Activated T-cell treated with anti-CD3 and anti-CD28 coated beads for 24 hours (primary cell): ENCODE measurements around the gene ERVH48-1.
"Not testable (repeated sequence)": the region's sequence is repeated elsewhere in the genome, so short reads cannot be mapped to it uniquely, and the experiment has no call there.

Experiments used
- DNase-seq: peaks from one replicate; pipeline ENCODE4 v3.0.0-alpha.2; 2020; ENCODE audit warnings: low read depth

The ERVH48-1 gene

DNA sequence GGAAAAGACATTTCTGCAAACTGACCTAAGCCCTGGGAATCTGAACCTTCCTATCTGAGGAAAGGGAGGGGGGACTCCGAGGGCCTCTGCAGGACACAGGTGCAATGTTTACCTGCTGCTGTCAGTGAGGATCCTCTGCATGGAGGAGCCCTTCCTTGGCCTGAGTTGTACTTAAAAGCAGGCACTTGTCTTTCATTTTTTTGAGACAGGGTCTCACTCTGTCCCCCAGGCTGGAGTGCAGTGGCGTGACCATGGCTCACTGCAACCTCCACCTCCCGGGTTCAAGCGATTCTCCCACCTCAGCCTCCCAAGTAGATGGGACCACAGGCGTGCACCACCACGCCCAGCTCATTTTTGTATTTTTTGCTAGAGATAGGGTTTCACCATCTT lies 13.2 kb upstream of the ERVH48-1 start:
- DNase-seq, result not testable (repeated sequence)

DNA sequence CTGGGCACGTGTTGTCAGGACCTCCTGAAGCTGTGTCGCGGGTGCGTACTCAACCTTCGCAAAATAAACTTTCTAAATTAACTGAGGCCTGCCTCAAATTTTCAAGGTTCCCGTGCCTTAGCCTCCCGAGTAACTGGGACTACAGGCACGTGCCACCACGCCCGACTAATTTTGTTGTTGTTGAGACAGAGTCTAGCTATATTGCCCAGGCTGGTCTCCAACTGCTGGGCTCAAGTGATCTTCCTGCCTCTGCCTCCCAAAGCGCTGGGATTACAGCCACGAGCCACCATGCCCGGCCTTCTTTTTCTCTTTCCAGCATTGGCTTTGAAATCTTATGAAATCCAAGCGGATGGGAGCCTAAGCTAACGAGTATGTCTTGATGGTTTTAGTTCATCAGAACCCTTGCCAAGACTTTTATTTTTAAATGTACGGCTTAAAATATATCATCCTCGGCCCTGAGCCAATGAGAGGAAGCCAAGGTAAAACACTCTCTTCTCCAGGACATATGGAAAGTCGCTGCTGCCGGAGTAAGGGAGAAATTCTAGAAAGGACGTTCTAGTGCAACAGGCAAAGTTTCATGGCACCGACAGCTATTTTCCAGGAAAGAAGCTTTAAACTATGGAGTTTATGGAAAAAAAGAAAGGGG lies 12.7 kb upstream of the ERVH48-1 start:
- no peak for DNase-seq

DNA sequence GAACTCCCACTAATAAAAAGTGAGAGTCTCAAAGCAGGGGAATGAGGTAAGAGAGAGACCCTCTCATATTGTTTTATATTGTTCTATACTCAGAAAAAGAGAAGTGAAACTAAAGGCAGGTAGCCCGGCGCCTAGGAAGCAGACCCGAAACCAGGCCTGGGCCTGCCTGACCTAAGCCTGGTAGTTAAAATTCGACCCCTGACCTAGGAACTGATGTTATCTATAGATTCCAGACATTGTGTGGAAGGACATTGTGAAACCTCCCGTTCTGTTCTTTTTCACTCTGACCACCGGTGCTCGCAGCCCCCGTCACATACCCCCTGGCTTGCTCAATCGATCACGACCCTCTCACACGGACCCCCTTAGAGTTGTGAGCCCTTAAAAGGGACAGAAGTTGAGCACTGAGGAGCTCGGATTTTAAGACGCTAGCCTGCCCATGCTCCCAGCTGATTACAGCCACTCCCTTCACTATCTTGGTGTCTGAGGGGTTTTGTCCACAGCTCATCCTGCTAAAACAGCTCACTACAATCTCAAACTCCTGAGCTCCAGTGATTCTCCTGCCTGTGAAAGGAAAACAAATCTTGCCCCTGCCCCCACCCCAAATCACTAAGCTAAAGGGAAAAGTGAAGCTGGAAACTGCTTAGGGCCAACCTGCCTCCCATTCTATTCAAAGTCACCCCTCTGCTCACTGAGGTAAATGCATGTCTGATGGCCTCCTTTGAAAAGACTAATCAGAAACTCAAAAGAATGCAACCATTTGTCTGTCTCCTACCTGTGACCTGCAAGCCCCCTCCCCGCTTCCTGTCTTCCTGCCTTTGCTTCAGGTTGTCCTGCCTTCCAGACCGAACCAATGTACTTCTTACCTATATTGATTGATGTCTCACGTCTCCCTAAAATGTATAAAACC lies 11.9 kb upstream of the ERVH48-1 start:
- not testable (repeated sequence) for DNase-seq

DNA sequence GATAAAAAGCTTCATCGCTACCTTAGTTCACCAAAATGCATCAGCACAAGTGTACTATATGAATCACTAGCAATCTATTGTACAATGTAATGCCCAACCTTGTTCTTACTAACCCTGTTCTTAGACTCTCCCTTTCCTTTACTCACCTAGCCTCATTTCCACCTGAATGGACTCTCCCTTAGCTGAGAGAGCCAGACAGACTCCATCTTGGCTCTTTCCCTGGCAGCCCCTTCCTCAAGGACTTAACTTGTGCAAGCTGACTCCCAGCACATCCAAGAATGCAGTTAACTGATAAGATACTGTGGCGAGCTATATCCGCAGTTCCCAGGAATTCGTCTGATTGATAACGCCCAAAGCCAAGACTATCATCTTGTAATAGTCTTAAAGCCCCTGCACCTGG lies 10.9 kb upstream of the ERVH48-1 start:
- DNase-seq, result not testable (repeated sequence)

DNA sequence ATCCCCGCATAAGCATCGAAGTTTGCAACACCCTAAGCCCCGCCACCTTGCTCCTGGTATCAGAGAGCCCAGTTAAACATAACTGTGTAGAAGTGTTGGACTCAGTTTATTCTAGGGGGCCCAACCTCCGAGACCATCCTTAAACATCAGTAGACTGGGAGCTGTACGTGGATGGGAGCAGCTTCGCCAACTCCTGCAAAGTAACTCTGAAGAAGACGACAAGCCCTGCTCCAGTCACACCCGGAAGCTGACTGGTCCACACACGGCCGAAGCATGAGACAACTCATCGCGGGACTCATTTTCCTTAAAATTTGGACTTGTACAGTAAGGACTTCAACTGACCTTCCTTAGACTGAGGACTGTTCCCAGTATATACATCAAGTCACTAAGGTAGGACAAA lies 8.5 kb upstream of the ERVH48-1 start:
- not testable (repeated sequence) for DNase-seq

DNA sequence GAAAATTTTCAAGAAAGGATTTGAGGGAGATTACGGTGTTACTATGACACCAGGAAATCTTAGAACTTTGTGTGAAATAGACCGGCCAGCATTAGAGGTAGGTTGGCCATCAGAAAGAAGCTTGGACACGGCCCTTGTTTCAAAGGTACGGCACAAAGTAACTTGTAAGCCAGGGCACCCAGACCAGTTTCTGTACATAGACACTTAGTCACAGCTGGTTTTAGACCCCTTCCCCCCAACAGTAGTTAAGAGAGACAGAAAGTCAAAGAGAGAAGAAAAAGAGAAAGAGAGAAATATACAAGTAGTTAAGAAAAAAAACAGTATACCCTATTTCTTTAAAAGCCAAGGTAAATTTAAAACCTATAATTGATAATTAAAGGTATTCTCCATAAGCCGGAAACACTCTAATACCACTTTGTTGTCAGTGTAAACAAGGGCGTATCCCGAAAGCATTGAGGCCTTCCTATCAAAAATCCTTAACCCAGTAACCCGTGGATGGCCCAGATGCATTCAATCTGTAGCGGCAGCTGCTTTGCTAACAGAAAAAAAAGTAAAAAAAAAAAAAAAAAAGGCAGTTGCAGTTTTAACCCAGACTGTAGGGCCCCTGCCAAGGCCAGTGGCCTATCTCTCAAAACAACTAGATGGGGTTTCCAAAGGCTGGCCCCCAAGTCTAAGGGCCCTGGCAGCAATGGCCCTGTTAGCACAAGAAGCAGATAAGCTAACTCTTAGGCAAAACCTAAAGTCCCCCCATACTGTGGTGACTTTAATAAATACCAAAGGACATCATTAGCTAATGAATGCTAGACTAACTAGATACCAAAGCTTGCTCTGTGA lies 7.9 kb upstream of the ERVH48-1 start:
- DNase-seq, result not testable (repeated sequence)

DNA sequence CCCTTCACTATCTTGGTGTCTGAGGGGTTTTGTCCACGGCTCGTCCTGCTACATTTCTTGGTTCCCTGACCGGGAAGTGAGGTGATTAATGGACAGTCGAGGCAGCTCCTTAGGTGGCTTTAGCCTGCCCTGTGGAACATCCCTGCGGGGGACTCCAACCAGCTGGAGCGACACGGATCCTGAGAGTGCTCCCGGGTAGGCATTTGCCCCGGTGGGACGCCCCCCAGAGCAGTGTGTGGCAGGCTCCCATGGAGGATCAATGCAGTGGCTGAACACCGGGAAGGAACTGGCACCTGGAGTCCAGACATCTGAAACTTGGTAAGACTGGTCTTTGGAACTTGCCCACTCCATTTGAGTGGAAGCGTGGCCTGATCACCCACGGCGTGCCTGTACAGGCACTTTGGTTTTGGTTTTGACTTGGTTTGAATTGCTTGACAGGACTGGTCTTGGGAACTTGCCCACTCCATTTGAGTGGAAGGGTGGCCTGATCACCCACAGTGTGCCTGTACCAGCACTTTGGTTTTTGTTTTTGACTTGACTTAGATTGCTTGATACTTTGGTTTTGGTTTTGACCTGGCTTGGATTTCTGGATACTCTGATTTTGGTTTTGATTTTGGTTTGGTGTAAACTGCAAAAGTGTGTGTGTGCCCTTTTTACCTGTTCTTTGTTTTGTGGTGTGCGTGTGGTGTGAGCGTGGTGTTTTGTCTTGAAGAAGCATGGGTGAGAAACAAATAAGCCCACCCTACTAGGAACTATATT lies 7.1 kb upstream of the ERVH48-1 start:
- not testable (repeated sequence) for DNase-seq

DNA sequence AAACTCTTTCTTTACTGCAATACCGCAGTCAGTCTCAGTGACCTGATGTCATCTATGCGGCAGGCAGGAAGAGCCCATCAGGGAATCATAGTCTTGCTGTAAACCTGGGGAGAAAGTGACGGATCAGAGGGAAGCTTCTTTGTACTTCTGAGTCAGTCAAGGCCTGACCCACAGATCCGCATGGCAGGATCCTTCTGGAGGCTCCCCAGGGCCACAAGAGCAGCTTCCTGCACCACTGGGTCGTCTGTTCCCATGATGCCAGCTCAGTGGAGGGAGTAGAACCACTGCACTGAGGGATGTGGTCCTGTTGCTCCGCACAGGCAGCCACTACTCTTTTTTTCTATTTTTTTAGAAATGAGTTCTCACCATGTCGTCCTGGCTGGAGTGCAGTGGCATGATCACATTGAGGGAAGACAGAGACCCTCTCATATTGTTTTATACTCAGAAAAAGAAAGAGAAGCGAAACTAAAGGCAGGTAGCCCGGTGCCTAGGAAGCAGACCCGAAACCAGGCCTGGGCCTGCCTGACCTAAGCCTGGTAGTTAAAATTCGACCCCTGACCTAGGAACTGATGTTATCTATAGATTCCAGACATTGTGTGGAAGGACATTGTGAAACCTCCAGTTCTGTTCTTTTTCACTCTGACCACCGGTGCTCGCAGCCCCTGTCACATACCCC lies 6.3 kb upstream of the ERVH48-1 start:
- DNase-seq, result no peak

DNA sequence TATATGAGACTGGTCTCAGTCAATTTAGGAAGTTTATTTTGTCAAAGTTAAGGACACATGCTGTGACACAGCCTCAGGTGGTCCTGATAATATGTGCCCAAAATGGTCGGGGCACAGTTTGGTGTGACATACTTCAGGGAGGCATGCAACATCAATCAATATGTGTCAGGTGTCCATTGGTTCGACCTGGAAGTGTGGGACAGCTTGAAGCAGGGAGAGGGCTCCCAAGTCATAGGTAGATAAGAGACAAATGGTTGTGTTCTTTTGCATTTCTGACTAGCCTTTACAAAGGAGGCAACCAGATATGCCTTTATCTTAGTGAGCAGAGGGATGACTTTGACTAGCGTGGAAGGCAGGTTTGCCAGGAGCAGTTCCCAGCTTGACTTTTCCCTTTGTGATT lies 4.5 kb upstream of the ERVH48-1 start:
- DNase-seq, result no peak

DNA sequence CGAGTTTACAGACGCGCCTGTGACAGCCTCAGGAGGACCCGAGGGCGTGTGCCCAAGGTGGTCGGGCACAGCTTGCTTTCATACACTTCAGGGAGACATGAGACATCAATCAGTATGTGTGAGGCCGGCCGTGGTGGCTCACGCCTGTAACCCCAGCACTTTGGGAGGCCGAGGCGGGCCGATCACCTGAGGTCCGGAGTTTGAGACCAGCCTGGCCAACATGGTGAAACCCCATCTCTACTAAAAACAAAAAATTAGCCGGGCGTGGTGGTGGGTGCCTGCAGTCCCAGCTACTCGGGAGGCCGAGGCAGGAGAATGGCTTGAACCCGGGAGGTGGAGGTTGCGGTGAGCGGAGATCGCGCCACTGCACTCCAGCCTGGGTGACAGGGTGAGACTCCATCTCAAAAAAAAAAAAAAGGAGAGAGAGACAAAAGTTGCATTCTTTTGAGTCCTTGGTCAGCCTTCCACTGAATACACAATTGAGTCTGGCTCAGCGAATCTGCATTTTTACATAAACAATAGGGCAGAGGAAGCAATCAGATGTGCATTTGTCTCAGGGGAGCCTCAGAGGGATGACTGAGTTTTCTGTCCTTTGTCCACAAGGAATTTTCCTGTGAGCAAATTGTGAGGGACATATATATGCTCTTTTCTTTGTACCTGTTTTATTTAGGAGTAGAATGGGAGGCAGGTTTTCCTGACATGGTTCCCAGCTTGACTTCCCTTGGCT lies 2.2 kb upstream of the ERVH48-1 start:
- not testable (repeated sequence) for DNase-seq

DNA sequence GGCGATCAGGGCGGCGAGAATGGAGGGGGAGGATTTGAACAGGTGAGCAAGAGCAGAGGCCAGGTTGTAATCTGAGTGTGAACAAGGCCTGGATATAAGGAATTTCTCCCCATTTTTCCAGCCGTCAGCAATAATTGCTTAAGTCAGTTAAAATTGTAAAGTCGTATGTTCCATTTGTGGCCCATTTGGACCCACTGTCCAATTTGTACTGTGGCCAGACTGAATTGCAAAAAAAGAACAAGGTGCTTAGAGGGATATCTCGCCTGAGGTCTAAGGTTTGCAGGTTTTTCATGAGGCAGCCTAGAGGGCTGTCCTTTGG lies 1.0 kb downstream of the ERVH48-1 start:
- DNase-seq, result no peak

DNA sequence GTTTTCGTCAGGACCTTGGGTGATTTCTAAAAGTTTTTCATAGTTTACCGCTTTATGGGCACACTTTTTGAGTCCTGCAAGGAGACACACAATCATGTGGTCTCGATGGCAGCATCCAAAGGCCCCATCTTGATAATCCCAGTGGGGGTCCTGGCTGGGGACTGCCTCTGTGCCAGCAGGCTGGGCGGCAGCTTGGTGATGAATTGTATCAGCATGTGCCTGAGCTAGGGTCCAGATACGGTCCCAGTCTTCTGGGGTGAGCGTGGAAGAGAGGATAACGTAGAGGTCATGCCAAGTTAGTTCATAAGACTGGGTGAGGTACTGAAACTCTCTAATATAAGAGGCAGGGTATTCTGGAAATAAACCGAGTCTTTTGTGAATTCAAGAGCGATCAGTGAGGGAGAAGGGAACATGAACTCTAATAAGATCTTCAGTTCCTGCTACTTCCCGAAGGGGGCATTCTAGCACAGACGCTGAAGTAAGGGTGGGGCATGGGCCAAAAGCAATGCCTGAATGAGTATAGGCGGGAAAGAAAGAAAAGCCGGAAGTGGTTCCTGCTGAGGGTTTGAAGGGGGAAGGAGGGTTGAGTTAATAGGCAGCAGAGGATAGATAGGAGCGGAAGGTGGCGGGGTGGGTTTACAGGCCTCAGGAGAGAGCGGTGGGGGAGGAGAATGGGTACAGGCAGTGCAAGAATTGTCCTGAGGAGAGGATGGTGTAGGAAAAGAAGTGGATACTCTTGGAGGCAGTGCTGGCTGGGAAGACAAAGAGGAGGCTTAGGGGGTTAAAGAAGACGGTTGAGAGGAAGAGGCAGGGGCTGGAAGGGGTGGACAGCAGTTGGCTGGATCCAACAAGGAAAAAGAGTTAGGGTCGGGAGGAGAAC lies 1.6 kb downstream of the ERVH48-1 start:
- peak; percentile 68 for DNase-seq

DNA sequence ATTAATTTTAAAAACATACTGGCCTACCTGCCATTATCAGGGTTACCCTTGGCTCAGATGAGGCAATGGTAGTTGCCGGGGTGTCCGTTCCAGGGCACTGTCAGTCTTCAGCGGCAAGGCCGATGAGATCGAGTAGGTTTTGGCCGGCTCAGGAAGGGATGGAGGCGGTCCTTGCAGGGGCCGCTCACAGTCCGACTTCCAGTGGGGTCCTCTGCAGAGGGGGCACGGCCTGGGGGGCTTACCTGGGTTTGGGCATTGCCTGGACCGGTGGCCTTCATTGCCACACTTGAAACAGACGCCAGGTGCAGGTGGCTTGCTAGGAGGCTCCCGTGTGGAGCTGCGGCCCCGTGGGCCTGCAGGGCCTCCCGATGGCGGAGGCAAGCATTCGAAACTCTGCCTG lies 2.5 kb downstream of the ERVH48-1 start:
- DNase-seq, result no peak

DNA sequence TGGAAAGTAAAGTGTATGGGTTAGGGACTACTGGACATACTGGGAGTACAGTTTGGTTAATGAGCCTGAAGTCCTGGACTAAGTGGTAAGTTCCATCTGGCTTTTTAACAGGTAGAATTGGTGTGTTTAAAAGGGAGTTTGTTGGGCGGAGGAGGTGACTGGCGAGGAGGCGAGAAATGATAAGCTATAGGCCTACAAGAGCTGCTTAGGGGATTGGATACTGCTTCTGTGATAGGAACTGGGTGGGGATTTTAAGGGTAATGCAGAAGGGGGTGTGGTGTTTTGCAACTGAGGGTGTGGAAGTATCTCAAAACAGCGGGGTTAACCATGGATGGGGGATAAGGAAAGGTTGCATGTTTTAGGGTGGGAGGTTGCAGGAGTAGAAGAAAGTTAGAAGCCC lies 3.5 kb downstream of the ERVH48-1 start:
- no peak for DNase-seq

DNA sequence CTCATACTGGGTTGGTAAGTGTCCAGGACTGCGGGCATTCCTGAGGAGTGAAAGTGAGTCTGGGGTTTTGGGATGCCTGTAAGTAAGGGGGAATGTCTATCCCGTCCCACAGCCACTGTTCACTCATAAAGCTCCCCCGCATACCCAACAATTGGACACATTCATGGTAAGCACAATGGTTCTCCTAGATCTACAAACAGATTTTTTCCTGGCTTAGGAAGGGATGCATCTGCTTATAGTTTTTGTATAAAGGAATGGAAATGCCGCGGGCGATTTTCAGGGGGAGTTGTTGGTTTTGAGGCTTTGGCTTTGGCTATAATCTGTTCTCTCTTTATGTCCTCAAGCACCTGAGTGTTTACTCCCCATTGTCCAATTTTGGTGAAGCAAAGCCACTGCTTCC lies 7.1 kb downstream of the ERVH48-1 start:
- DNase-seq, result no peak

DNA sequence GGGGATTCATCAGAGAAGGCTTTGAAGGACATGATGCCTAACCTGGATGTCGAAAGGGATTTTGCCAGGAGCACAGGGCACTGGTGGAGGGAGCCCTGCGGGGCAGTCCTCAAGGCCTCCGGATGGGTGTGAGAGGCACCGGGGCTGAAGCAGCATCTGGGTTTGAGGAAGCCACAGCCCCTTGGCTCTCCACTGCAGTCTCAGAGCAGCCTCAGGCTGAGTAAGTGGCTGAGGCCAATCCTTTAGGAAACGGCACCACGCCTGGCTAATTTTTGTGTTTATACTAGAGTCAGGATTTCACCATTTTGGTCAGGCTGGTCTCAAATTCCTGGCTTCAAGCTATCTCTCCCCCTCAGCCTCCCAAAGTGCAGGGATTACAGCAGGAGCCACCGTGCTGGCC lies 12.0 kb downstream of the ERVH48-1 start:
- DNase-seq, result no peak

DNA sequence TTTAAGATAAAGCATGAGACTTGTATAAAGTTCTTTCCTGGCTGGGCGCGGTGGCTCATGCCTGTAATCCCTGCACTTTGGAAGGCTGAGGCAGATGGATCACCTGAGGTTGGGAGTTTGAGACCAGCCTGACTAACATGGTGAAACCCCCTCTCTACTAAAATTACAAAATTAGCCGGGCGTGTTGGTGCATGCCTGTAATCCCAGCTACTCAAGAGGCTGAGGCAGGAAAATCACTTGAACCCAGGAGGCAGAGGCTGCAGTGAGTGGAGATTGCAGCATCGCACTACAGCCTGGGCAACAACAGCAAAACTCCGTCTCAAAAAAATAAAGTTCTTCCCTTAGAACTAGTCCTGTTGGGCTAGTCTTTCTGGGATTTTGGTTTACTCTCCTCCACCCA lies 13.5 kb downstream of the ERVH48-1 start:
- not testable (repeated sequence) for DNase-seq

DNA sequence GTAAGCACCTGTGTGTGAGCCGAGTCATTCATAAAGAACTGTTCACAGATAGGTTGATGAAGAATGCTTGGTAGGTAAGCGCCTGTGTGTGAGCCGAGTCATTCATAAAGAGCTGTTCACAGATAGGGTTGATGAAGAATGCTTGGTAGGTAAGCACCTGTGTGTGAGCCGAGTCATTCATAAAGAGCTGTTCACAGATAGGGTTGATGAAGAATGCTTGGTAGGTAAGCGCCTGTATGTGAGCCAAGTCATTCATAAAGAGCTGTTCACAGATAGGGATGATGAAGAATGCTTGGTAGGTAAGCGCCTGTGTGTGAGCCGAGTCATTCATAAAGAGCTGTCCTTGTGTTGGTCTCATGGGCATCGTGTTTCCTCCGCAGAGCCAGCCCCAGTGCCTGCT lies 16.9 kb downstream of the ERVH48-1 start:
- not testable (repeated sequence) for DNase-seq

DNA sequence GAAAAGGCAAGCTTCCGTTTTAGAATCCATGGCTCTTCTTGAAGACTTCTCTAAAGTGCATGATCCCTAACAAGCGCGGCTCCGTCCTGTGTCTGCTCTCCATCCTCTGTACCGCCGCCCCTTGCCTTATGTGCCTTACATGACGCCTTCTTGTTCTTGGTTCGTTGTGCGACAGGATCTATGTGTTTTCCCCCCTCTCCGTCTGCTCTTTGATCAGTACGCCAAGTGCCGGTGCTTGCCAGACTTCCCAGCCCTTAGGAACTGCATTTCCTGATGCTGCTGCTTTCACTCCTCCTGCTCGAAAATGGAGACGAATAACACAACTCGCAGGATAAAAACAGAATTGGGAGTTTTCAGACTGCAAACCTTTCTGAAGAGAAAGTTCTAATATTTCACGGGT lies 19.2 kb downstream of the ERVH48-1 start:
- no peak for DNase-seq

DNA sequence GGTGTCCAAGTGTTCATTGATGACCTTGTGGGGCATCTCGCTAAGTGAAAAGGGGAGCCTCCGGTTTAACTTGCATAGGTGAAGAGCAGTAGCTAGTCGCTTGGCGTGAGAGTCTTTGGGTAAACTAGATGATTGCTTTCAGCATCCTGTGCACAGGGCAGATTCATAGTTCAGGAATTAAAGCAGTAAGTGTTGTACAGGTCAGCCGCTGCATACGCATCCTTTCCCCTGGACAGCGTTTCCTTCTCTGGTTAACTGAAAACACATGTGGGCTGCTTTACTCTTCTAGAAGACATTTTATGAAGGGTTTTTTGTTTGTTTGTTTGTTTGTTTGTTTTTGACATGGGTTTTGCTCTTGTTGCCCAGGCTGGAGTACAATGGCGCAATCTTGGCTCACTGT lies 20.2 kb downstream of the ERVH48-1 start:
- DNase-seq, result no peak
